Osteocyte (in vitro differentiated cells): Measurements from ENCODE around the gene TEX19. TPM values are rescaled to one million over a fixed set of nuclear protein-coding genes. Genes with fewer than 3 reads are reported as not detected.

Source experiments
- DNase-seq: peaks from one replicate; pipeline ENCODE4 v3.0.0; 2021; ENCODE audit warnings: mixed read lengths; ENCODE audit not compliant: unreplicated experiment; ENCODE audit errors: extremely low spot score
- H3K27ac Mint-ChIP-seq: one replicate; pipeline ENCODE4 v1.8.0; 2021; ENCODE audit warnings: mild to moderate bottlenecking, mixed read lengths; ENCODE audit not compliant: unreplicated experiment
- H3K27me3 Mint-ChIP-seq: one replicate; pipeline ENCODE4 v1.8.0; 2021; ENCODE audit warnings: mixed read lengths; ENCODE audit not compliant: unreplicated experiment
- H3K36me3 Mint-ChIP-seq: one replicate; pipeline ENCODE4 v1.8.0; 2021; ENCODE audit warnings: mixed read lengths; ENCODE audit not compliant: unreplicated experiment
- H3K4me1 Mint-ChIP-seq: one replicate; pipeline ENCODE4 v1.8.0; 2021; ENCODE audit warnings: mixed read lengths; ENCODE audit not compliant: unreplicated experiment
- H3K4me3 Mint-ChIP-seq: one replicate; pipeline ENCODE4 v1.8.0; 2021; ENCODE audit warnings: mild to moderate bottlenecking, moderate library complexity, mixed read lengths; ENCODE audit not compliant: unreplicated experiment
- H3K9me3 Mint-ChIP-seq: one replicate; pipeline ENCODE4 v1.8.0; 2021; ENCODE audit warnings: mixed read lengths; ENCODE audit not compliant: unreplicated experiment
- total RNA-seq: library from RNA; stranded (reverse); gene quantifications from 2 replicates; pipeline ENCODE4 v1.2.1, GENCODE V29; 2021
- TF ChIP-seq, protein P1 (sequence below): fragments of 200-600 bp; sonication (generic); IDR thresholded peaks from 2 replicates; pipeline ENCODE4 v1.5.0; 2021; ENCODE audit warnings: antibody characterized with exemption, mild to moderate bottlenecking, moderate library complexity

The TEX19 gene
- total RNA-seq, 1 donor from 2014 or later = not detected

DNA sequence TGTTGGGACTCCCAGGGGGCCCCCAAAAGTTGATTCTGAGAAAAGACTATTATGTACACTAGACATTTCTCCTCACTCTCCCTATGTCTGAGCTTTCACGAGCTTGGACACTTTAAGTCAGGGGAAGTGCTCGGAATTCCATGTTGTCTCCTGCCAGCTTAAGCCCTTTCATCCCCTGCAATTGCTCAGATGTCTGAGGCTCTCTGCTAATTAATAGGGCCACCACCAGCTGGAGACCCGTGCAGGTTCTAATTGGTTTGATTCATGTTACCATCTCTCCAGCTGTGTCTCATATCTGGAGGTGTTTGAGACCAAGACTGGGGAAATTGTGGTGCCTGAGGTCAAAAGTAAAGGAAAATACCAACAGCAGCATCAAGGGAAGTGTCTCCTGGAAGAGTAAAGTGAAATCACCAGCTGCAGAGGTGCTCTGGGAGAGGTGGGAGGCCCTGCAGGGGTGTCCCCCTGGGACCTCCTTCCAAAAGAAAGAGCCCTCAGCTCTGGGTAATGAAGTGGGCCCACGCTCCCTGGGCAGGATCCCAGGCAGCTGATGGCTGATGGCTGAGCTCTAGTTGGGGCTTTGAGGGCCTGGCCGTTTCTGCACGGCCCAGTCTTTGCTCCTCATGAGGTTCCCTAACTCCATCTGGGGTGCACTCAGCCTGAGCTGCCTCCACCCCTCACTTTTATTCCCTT is 6.7 kb downstream of the TEX19 start:
- no peaks in the 10 kb centered on the region for H3K9me3 Mint-ChIP-seq
- peaks cover 43% of the 10 kb centered on the region for H3K27me3 Mint-ChIP-seq
- TF ChIP-seq, protein P1, sequence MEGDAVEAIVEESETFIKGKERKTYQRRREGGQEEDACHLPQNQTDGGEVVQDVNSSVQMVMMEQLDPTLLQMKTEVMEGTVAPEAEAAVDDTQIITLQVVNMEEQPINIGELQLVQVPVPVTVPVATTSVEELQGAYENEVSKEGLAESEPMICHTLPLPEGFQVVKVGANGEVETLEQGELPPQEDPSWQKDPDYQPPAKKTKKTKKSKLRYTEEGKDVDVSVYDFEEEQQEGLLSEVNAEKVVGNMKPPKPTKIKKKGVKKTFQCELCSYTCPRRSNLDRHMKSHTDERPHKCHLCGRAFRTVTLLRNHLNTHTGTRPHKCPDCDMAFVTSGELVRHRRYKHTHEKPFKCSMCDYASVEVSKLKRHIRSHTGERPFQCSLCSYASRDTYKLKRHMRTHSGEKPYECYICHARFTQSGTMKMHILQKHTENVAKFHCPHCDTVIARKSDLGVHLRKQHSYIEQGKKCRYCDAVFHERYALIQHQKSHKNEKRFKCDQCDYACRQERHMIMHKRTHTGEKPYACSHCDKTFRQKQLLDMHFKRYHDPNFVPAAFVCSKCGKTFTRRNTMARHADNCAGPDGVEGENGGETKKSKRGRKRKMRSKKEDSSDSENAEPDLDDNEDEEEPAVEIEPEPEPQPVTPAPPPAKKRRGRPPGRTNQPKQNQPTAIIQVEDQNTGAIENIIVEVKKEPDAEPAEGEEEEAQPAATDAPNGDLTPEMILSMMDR = no peak
- peaks cover 7% of the 10 kb centered on the region for H3K4me1 Mint-ChIP-seq
- no peak overlapping the region for H3K4me3 Mint-ChIP-seq
- no peaks in the 10 kb centered on the region for H3K36me3 Mint-ChIP-seq
- DNase-seq = no peak
- no peak overlapping the region for H3K27ac Mint-ChIP-seq

DNA sequence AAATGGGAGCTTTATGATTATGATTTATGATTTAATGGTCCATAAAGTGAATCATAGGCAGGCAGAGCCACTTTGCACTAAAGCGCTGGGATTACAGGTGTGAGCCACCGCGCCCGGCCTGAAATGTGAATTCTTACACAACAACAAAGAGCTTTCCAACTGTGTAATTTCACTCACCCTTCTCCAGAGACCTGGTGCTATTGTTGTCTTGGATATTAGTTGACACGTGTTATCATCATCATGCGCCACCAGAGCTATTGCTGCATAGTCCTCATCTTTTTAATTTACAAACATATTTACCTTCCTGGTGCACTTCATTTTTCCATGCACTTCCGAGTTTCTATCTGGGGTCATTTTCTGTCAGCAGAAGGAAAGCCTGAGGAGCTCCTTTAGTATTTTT is 7.7 kb downstream of the TEX19 start:
- TF ChIP-seq, protein P1 = no peak
- no peak overlapping the region for H3K27ac Mint-ChIP-seq
- H3K36me3 Mint-ChIP-seq = no peaks in the 10 kb centered on the region
- DNase-seq = no peak
- H3K4me1 Mint-ChIP-seq = peaks cover 10% of the 10 kb centered on the region
- no peak overlapping the region for H3K4me3 Mint-ChIP-seq
- no peaks in the 10 kb centered on the region for H3K9me3 Mint-ChIP-seq
- peaks cover 46% of the 10 kb centered on the region for H3K27me3 Mint-ChIP-seq

DNA sequence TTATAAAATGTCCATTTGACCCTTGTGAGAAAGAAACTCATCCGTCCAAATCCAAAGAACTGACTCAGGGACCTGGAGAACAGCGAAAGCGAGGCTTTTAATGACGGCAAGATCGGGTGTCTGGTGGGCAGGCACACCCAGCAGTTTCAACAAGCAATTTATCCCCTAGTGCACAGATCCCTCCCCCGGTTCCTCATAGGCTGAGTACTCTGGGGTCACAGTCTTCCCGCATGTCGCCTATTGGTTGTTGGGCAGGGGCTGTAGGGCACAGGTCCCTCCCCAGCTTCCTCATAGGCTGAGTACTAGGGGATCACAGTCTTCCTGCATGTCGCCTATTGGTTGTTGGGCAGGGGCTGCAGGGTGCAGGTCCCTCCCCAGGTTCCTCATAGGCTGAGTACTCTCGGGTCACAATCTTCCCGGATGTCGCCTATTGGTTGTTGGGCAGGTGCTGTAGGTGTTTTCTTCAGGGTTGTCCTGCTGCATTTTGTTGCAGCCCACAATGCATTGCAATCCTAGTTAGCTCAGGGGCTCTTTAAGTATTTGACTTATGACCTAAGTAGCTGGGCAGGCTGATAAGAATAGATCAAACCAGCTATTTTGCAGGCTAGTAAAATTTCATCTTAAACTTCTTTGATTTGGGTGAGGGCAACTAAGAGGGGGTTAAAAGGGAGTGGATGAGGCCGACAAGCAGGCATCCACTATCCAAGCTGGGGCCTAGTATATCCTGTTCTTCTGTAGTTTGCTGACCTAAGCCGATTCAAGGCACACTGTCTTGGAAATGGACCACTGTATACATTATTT is 8.9 kb downstream of the TEX19 start:
- no peak overlapping the region for H3K4me3 Mint-ChIP-seq
- TF ChIP-seq, protein P1 = no peak
- no peak overlapping the region for H3K27ac Mint-ChIP-seq
- no peaks in the 10 kb centered on the region for H3K36me3 Mint-ChIP-seq
- H3K4me1 Mint-ChIP-seq = peaks cover 10% of the 10 kb centered on the region
- DNase-seq = no peak
- H3K27me3 Mint-ChIP-seq = peaks cover 48% of the 10 kb centered on the region
- no peaks in the 10 kb centered on the region for H3K9me3 Mint-ChIP-seq

DNA sequence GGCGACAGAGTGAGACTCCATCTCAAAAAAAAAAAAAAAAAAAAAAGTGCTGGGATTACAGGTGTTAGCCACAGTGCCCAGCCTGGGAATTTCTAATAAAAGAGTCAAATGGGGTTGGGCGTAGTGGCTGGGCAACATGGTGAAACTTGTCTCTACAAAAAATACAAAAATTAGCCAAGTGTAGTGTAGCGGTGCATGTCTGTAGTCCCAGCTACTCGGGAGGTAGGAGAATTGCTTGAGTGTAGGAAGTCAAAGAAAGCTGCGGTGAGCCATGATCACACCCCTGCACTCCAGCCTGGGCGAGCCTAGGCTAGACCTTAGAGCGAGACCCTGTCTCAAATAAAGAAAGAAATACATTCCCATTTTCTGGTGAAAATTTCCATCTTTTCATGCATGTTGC is 10.2 kb downstream of the TEX19 start:
- Mint-ChIP-seq H3K4me1 (peaks cover 11% of the 10 kb centered on the region), H3K36me3 (no peaks in the 10 kb centered on the region), H3K27ac (no peak overlapping the region), H3K4me3 (no peak overlapping the region), H3K27me3 (peaks cover 50% of the 10 kb centered on the region), H3K9me3 (no peaks in the 10 kb centered on the region)
- TF ChIP-seq, protein P1 = no peak
- no peak for DNase-seq
